GM19455 (cell line): Measurements from ENCODE around the gene ENOSF1.
"Not testable (repeated sequence)": the region's sequence is repeated elsewhere in the genome, so short reads cannot be mapped to it uniquely, and the experiment has no call there.

Experiments used
- ATAC-seq: cut with Tn5 transposase; IDR thresholded peaks from one replicate; pipeline ENCODE4 v1.9.1; 2021; ENCODE audit not compliant: unreplicated experiment

Gene ENOSF1

DNA sequence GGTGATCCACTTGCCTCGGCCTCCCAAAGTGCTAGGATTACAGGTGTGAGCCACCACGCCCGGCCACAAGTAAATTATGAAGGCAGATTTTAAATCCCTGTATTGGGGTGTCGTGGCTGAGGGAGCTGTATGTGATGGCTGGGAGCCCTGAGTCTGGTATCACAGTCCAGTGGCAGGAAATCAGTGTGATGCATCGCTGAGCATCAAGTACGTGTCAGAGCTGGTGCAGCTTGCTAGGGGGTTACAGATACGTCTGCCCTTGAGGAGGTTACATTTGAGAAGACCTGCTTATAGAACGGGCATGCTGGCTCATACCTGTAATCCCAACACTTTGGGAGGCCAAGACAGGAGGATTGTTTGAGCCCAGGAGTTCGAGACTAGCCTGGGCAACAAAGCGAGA, 4.3 kb downstream of the ENOSF1 start:
- ATAC-seq, result no peak

DNA sequence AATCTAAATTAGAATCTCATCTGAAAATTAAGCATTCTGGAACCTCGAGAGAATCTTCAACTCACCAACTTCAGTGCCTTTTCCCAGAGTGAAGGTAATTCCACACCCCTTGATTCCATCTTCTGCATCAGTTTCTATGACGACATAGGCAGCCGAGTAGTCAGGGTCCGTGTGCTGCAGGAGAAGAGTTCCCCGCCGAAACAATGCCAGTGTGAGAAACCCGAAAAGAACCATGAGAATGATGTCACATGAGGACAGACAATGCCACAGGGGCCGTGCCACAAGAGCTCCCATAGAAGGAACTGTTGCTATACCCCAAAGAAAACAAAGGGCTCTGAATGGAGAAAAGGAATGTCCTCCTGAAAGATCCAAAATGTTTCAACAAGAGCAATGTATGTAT, 6.0 kb downstream of the ENOSF1 start:
- ATAC-seq, result no peak

DNA sequence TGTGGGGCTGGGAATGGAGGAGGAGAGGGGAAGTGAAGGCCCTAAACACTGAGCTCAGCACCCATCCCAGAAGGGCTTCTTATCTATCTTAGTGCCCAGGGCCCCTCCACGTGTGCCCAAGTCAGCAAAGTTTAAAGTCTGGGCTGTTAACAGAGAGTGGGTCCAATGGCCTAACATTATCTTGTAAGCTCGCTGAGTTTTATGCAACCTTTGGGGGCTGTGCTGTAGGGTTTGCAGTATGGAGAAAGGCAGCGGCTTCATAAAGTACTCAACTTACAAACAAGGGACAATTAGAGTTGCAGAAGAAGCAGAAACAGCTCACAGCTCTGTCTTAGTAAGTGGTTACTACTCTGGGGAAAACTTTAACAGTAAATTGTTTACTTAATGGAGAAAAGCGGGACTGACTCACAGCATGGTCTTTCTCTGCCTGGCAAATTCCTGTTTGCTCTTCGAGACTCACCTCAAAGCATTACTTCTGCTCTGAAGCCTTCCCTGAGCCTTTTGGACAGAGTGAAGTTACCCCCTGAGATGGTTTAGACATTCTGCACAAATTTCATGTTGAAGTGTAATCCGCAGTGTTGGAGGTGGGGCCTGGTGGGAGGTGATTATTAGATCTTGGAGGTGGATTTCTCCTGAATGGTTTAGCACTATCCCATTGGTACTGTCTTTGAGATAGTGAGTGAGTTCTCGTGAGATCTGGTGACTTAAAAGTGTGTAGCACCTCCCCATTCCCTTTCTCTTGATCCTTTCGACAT, 9.0 kb downstream of the ENOSF1 start:
- no peak for ATAC-seq

DNA sequence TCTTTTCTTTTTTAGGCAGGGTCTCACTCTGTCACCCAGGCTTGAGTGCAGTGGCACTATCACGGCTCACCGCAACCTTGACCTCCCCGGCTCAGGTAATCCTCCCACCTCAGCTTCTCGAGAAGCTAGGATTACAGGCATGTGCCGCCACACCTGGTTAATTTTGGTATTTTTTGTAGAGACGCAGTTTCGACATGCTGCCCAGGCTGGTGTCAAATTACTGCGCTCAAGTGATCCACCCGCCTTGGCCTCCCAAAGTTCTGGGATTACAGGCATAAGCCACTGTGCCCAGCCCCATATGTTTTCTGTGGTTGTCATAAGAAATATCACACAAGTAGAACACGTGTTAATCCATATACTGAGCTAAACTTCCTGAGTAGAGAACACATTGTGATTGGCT, 14.6 kb downstream of the ENOSF1 start:
- ATAC-seq, result no peak

DNA sequence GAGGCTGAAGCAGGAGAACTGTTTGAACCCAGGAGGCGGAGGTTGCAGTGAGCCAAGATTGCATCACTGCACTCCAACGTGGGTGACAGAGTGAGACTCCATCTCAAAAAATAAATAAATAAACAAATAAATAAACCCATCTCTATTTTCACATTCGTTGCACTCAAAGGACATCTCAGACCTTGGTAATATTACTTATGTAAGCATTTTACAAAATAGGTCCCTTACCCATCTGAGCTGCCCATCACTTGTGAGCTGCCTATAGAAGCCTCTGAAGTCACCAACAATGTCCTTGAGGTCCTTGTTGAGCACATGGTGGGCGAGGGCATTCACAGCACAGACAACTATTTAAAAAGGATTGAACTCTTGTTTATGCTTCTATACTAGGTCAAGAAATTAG, 15.4 kb downstream of the ENOSF1 start:
- no peak for ATAC-seq

DNA sequence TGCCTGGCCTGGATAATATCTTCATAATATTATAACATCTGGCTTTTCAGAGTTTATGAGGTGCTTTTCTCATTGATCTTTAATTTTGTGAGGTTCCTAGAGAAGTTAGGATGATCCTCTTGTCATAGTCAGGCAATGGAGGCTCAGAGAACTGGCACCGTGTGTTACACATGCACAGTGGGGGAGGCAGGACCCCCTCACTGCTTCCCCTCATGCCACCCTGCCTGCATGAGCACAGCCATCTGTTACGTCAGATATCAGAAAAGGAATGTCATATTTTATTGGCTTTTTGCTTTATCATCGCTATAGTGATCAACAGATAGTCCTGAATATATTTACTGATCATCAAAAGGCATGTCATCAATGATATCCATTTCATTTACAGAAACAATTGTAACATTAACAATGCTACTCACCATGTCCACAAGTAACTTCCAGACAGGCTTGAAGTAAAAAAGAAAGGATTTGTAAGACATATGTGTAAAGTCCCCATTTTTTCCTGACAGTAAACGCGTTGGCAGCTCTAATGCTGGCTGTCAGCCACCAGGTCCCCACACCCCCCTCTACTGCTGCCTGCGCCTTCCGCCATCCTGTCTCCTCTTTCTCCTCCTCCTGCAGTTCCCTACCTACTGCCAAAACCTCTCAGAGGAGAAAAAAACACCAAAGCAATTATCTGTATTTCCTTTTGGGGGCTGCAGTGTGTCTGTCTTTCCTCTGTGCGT, 18.8 kb downstream of the ENOSF1 start:
- no peak for ATAC-seq

DNA sequence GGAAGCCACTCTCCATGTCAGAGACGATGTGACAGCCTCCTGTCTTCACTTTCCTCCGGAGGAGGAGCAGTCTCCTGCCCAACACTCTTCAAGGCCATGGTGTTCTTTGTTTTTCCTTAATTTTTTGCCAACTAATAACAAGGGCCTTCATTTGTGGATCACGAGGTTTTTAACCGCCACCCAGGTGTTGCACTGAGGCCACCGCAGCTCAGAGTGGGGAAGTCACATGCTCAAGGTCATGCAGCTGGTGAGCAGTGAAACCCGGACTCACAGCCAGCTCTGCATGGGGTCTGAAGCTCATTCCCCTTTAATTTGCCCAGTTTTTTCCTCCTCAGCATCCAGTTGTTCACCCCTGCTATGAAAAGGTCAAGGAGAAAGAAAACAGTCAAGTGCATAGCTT, 19.6 kb downstream of the ENOSF1 start:
- ATAC-seq, result no peak

DNA sequence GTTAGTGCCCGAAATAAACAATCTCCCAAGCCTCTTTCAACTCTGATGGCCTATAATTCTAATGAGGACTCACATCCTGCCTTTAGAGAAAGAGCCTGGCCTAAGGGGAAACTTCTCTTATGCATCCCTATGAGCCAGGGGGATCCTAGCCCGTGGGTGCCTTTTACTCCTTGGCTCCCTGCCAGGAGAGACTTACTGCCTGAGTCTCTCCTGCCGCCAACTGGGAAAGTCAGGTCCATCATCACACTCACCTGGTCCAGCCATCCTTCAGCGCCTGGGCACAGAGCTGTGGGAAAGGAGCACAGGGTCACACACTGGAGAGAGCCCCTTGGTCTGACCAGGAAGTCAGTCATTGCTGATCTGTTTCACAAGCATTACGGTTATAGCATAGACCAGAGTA, 24.1 kb downstream of the ENOSF1 start:
- ATAC-seq, result no peak

DNA sequence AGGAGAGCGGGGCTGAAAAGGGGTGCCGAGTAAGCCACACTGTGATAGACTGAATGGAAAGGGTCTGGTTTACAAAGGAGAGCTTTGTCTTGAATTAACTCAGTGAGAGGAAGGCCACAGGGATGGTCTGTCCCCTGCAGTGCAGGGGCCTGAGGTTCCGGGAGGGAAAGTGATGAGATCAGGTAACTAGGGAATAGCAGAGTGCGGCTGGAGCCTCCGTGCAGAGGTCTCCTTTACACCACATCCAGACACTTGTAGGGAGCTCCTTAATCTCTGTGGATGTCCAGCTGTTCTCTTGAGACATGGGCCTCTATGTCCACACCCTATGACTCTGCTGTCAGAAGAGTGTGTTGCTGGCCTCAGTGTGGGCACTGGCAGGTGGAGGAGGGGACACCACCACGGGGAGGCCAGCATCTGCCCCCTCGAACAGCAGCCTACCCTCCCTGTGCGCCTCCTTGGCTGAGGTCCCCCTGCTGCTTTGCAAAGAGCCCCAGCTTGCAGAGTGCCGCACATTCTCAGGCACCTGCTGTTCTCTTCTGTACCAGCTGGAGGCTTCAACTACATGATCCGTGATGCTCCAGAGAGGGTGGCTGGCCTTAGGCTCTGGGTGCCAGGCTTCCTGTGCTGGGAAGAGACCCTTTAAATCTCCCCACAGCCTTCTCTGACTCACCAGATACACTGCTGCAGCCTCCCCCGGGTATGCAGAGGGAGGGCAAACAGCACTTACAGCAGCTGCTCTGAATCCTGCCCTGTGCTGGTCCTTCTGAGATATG, 25.9 kb downstream of the ENOSF1 start:
- ATAC-seq, result no peak

DNA sequence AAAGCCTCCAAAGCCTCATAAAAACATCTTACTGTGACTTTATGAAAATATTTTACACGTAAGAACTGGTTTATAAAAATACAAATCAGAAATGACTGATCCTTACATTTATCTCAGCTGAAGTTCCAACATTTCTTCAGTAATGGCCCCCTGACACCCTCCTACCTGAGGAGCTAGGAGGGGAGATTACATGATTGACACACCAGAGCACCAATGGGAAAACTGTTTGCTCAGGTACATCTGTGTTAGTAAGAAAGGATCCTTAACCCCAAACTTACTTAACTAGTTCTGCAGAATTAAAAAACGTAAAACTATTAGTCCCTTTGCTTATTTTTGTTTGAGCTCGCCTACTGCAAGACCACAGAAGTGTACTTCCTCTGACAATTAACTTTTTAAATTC, 27.0 kb downstream of the ENOSF1 start:
- no peak for ATAC-seq

DNA sequence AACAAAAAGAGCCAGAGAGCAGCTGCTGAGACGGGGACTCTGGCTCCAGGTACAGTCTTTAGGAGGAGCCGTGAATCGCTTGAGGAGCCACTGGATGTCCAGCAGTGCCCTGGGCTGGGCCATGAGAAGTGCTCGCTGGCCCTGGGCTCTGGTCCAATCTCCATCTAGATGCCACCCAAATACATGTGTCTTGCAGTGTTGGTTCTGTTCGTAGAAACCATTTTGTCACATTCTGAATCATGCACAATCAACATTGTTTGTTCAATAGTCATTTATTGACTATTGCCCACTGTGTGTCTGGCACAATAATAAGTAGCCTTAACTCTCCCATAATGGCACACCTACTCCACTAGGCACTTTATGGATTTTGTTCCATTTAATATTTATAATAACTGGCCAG, 28.9 kb downstream of the ENOSF1 start:
- ATAC-seq, result no peak

DNA sequence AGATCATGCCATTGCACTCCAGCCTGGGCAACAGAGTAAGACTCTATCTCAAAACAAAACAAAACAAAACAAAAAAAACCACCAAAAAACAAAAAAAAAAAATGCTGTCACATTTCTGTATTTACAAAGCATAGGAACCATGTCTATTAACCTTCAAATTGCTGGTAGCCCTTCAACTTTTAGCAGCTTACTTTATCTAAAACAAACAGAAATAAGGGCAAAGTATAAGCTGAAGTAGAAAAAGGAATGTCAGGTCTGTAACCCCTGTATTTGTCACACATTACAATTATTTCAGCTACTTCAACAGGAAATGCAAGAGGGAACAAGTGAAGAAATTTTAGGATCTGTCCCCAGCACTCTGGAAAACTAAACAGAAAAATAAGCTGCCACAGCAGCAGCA, 29.6 kb downstream of the ENOSF1 start:
- ATAC-seq, result no peak

DNA sequence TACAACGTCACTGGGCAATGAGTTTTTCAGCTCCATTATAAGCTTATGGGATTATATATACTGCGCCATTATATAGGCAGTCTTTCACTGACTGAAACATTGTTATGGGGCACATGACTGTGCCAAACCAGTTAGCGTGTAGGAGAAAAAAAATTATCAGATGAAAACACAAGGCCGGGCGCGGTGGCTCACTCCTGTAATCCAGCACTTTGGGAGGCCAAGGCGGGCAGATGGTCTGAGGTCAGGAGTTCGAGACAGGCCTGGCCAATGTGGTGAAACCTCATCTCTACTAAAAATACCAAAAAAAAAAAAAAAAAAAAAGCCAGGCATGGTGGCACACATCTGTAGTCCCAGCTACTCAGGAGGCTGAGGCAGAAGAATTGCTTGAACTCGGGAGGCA, 30.0 kb downstream of the ENOSF1 start:
- not testable (repeated sequence) for ATAC-seq

DNA sequence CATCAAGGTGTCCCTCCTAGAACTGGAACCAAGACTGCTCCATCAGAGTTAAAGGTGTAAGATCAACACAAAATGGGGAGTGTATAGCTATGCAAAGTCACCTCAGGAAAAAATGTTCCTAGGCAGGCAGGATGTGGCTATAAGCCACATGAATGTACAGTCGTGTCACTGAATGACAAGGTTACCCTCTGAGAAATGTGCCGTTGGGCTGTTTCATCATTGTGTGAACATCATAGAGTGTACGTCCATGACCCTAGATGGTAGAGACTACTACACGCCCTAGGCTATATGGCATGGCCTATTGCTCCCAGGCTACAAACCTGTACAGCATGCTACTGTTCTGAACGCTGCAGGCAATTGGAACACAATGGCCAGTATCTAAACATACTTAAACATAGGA, 30.4 kb downstream of the ENOSF1 start:
- ATAC-seq, result no peak

DNA sequence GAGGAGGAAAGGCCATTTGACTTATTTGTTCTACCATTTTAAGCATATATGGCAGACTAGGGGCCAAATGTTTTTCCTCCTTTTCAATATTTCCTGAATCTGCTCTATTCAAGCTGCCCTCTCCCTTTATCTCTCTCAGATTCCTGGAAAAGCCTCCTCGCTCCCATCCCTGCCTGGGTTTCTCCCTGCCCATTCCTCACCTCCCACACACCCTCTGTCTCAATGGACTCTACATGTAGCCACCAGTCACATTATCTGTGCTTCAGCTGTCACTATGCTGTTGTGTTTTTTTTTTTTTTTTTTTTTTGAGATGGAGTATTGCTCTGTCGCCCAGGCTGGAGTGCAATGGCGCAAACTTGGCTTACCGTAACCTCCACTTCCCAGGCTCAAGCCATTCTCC, 32.0 kb downstream of the ENOSF1 start:
- no peak for ATAC-seq

DNA sequence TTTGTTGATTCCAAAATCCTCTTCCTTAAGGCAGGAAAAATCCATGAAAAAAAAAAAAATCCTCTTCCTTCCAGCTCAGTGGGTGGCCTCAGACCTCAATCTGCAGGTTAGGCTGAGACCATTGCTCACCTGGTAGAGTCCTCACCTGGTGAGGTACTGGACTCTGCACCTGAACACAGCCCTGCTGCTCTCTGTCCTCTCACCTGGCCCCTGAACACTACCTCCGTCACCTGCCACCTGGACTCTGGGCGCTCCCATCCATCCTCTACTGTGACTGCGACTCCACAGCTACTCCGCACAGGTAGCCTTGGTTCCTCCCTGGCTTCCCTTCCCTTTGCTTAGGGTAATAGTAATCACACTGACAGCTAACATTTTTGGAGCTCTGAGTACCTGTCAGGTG, 32.9 kb downstream of the ENOSF1 start:
- ATAC-seq, result no peak

DNA sequence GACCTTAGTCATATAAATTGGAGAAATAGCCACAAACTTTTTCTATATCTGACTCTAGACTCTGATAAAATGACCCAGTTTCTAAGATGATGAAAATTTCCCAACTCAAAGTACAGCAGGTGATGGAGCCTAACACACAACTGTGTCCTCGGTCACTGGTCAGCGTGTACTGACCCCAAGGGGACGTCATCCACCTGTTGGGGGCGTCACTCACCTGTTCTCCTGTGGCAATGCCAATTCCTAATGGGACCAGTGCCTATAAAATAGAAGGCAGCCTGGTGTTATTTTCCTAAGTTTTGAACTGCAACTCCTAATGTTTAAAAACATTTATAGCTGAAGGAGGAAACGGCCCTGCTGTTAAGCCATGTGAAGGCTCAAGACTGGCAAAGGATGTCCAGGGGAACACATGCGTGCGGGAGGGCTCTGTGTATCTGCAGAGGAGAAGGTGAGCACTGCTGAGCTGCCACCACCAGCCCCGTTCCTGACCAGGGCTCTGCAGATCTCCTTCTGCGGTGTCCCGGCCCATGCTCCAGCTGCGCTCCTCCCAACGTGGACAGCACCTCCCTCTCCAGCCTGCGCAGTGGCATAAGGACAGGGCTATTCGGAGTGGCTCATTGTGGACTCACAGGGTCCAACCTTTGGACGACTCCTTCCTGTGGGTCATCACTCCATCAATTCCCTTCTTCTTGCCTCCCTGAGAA, 33.8 kb downstream of the ENOSF1 start:
- no peak for ATAC-seq

DNA sequence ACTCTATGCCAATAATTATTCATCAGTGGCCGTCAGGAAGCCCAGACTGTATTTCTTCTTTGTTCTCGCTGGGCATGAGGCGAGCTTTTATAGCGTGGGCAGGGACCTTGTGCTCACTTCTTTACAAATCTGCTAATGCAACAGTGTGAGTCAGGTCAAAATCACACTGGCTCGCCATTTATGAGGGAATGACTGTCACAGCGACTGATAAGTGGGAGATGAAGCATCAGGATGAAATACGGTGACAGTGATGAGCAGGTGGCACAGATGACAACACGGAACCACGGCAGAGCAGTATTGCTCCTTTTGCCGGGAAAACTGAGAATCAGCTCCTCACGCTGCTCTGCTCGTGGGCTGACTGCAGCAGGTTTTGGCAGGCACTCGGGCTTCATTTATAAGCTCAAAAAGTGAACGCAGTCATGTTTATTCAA, 34.5 kb downstream of the ENOSF1 start:
- no peak for ATAC-seq

DNA sequence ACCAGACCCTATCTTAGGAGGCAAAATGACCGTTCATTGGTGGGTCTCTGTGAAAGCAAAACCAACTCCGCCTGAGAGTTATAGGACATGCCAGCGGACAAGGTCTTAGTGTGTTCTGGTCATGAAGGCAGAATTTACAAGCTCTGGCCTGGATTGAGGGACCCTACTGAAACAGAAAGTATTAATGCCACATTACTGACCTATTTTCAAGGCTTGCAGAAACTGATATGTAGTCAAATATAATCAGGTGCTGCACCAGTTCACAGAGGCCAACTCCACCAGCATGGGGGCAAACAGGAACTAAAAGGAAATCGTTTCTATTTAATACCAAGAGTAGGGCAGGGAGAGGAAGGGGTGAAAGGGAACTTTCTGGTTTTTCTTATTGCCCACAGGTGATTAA, 35.3 kb downstream of the ENOSF1 start:
- no peak for ATAC-seq

DNA sequence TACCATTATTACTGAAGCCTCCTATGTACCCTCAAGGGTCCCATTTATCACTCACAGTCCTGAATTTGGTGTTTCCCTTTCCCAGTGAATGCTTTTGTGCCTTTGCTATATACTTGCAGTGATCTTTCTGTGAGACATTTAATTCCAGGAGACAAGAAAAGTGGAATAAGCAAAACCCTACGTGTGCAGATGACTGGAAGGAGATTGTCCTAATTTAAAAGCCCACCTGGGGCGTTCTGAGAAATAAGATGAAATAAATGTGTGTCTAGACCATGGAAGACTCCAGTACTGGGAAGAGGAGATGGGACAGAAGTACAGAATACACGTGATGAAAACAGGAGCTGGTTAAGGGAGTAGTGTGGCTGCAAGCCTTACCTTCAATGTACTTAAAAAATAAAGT, 35.7 kb downstream of the ENOSF1 start:
- no peak for ATAC-seq

DNA sequence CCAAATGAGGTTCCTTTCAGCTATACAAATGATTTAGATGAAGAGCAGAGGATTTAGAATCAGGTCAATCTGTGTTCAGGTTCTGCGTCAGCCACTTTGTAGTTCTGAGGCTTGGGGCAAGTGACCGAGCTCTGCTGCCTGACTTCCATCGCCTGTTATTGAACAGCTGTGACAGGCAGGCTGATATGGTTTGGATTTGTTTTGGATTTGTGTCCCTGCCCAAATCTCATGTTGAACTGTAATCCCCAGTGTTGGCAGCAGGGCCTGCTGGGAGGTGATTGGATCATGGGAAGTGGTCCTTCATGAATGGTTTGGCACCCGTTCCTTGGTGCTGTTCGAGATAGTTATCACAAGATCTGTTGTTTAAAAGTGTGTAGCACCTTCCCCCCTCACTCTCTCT, 36.4 kb downstream of the ENOSF1 start:
- ATAC-seq, result no peak
